Measurements from ENCODE around the gene GABRB3. TPM values are rescaled to one million over a fixed set of nuclear protein-coding genes. Genes with fewer than 3 reads are reported as not detected.

The GABRB3 gene
- total and polyA plus RNA-seq, 2 of the 8 experiments (the other 6 are each of a cell fraction or from before 2014, with no cell fraction given) = 98.8 to 163 TPM

- no peak overlapping the region for H2BK15ac ChIP-seq (ENCODE audit: low read length)
- H3K4me3 ChIP-seq (ENCODE audit: extremely low read depth in 1 of 4, insufficient read depth in 2 of 4, low read depth in 3 of 4, low read length in 4 of 4) = no peak overlapping the region
- no peaks in the 10 kb centered on the region for H3K27me3 ChIP-seq (replicated peaks in 1 of 4; ENCODE audit: control insufficient read depth in 3 of 4, extremely low read depth in 1 of 4, insufficient read depth in 3 of 4, low read length in 3 of 4)
- CTCF ChIA-PET (ENCODE audit: partially characterized antibody) = interaction anchor here (0.6 kb wide), 1 partner anchor 24 kb away, joined by 4 read pairs; no protein-coding TSS in a partner anchor
- H3K23ac ChIP-seq (ENCODE audit: insufficient read length) = no peak overlapping the region
- H2BK12ac ChIP-seq (ENCODE audit: low read depth, low read length) = no peak overlapping the region
- POLR2A ChIA-PET (ENCODE audit: partially characterized antibody) = no interaction called here
- H3K4me2 ChIP-seq (ENCODE audit: insufficient read depth in 1 of 2, low read depth in 2 of 2, low read length in 2 of 2) = no peak overlapping the region
- no peaks in the 10 kb centered on the region for H3K79me2 ChIP-seq (ENCODE audit: control insufficient read depth in 1 of 2, insufficient read depth in 2 of 2, low read length in 2 of 2)
- no peaks in the 10 kb centered on the region for H4K20me1 ChIP-seq (replicated peaks in 1 of 2; ENCODE audit: control insufficient read depth in 1 of 2, insufficient read depth in 2 of 2, low read length in 2 of 2)
- H4K91ac ChIP-seq (replicated peaks; ENCODE audit: insufficient read length, low read length) = no peak overlapping the region
- no peak overlapping the region for H2AFZ ChIP-seq (ENCODE audit: low read length)
- no peak overlapping the region for H4K5ac ChIP-seq (ENCODE audit: insufficient read length, low read depth, low read length)
- no peak overlapping the region for H2BK5ac ChIP-seq (ENCODE audit: low read depth, low read length)
- no peaks in the 10 kb centered on the region for H3K23me2 ChIP-seq (ENCODE audit: low read depth, low read length)
- H3K9ac ChIP-seq (replicated peaks in 1 of 4; ENCODE audit: extremely low read depth in 1 of 4, low read depth in 3 of 4, low read length in 3 of 4) = no peak overlapping the region
- no peak overlapping the region for H2BK120ac ChIP-seq (replicated peaks; ENCODE audit: low read depth, low read length)
- H3K36me3 ChIP-seq (ENCODE audit: control insufficient read depth in 2 of 4, insufficient read depth in 4 of 4, low read length in 3 of 4) = no peaks in the 10 kb centered on the region
- no peak overlapping the region; the same call in 1 of the 2 replicates for H4K8ac ChIP-seq (ENCODE audit: extremely low read depth, insufficient read depth, low read length)
- no peak overlapping the region for H2AK5ac ChIP-seq (ENCODE audit: low read depth, low read length)
- no peak overlapping the region for H3K4ac ChIP-seq (replicated peaks; ENCODE audit: insufficient read length, low read depth, low read length)
- no peak overlapping the region for H2BK20ac ChIP-seq (ENCODE audit: low read length)
- H3K4me1 ChIP-seq (replicated peaks in 1 of 4; ENCODE audit: control insufficient read depth in 3 of 4, insufficient read depth in 4 of 4, low read length in 3 of 4) = peaks cover 0 to 3% (median 0%) of the 10 kb centered on the region in 4 experiments; a peak in 2 of 7 replicates
- no peak overlapping the region for H3K18ac ChIP-seq (ENCODE audit: extremely low read depth, low read length)
- FAIRE-seq = no peak
- WGBS, 2 experiments (ENCODE audit: extremely low coverage in 1 of 2, insufficient coverage in 1 of 2, insufficient read length in 1 of 2, insufficient replicate concordance in 2 of 2, low coverage in 1 of 2, low lambda C conversion rate in 2 of 2, missing lambda C conversion rate in 1 of 2) = 90% methylated on average over 8 of the region's 8 CpGs; no CpG with 5 or more reads in 1 of the 2 experiments
- no peak overlapping the region for H3K56ac ChIP-seq (replicated peaks; ENCODE audit: insufficient read length, low read depth, low read length)
- H3K27ac ChIP-seq (ENCODE audit: low read depth, low read length) = no peak overlapping the region
- DNase-seq (ENCODE audit: low read depth in 1 of 2, low spot score in 2 of 2) = no peak
- H3K14ac ChIP-seq (ENCODE audit: insufficient read length) = no peak overlapping the region
- H3K9me3 ChIP-seq (ENCODE audit: insufficient read depth in 2 of 2, low read depth in 1 of 2, low read length in 1 of 2) = no peaks in the 10 kb centered on the region; a peak in 2 of 4 replicates
- H3K79me1 ChIP-seq (ENCODE audit: low read depth, low read length) = no peaks in the 10 kb centered on the region
Observed at GRCh38 chr15:26521130-26521529, 251.7 kb downstream of the GABRB3 start.

Measured in H1 (cell line).